Measurements from ENCODE around the gene IBSP.

Gene IBSP

DNA sequence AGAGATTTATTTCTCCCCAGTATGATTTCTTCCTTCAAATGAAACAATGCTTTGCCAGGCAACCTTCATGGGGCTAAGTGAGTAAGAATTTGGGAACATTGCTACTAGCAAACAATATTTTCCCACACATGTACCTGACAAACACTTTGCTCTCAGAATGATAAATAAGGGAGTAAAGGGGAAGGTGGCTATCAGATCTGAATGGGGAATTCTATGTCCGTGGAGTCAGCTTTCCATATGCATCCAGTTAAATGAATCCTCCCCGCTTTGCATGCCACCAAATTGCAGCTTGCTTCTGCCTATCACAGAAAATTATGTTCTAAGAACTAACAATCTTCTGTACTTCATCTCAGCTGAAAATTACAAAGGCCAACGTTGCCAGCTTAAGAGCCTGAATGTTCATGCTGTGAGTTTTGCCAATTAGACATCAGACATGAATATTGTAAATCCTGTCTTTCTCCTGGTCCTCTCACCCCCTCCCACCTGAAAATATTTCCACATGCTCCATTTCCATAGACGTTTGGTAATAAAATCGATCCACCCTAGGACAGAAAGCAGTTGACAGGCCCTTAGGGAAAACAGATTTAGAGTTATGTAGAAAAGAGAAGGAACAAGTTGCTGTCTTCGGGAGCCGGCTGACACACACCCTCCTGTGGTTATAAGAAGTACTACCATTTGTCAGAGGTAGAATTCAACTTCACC is 39.7 kb downstream of the IBSP start:
- DNase-seq: peak; percentile 62 to 69 (median 63)

- DNase-seq: no peak
Observed at GRCh38 chr4:87839592-87839946, 40.2 kb downstream of the IBSP start.

DNA sequence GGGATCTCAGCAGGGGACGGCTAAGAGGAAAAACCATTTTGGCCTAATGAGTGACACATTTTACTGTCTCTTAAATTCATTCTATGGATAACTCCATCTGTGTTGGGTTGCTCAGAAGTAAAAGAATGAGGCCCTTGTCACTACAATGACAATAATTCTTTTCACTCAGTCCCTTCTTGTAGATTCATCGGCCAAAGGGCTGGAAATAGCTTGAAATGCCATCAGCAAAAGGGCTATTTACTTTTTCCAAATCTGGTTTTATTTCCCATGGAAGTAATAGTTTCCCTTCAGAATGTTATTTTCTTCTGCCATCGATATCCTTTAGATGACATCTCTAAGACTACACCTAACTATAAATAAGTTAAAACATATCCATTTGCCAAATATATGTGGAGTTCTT is 40.8 kb downstream of the IBSP start:
- no peak for DNase-seq

GRCh38 chr4:87843936-87844335 is 44.6 kb downstream of the IBSP start:
- DNase-seq: peak; percentile 87 to 98 (median 96)

DNA sequence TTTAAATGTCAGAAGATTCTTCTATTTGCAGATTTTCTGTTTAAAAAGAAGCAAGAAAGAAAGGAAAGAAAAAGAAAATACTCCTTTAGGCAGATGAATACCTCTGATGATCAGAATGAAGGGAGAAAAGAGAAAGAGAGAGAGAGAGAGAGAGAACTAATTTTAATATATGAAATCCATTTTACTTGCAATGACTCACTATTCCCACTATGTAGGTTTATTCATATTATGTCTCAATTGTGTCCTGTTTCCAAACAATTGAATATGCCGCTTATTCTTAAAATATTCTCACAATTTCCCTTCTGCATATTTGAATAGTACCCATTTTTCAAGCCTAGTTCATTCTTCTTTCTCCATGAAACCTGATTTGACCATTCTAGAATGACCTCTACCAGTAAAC is 45.1 kb downstream of the IBSP start:
- DNase-seq: peak in 2 of 3 donors; percentile 78 to 81

DNA sequence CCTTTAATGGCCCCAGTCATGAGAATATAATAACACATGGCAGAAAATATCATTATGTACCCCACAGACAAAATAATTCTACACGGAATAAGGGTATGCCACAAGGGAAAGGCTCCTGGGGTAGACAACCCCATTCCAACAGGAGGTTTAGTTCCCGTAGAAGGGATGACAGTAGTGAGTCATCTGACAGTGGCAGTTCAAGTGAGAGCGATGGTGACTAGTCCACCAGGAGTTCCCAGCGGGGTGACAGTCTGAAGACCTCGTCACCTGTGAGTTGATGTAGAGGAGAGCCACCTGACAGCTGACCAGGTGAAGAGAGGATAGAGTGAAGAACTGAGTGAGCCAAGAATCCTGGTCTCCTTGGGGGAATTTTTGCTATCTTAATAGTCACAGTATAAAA is 46.9 kb downstream of the IBSP start:
- DNase-seq: peak; percentile 45 to 59 (median 49)

- DNase-seq: peak; percentile 74 to 83 (median 77)
Observed at GRCh38 chr4:87848622-87849351, 49.4 kb downstream of the IBSP start.

GRCh38 chr4:87849612-87850011 is 50.3 kb downstream of the IBSP start:
- peak in 2 of 3 donors; percentile 21 to 44 for DNase-seq

DNA sequence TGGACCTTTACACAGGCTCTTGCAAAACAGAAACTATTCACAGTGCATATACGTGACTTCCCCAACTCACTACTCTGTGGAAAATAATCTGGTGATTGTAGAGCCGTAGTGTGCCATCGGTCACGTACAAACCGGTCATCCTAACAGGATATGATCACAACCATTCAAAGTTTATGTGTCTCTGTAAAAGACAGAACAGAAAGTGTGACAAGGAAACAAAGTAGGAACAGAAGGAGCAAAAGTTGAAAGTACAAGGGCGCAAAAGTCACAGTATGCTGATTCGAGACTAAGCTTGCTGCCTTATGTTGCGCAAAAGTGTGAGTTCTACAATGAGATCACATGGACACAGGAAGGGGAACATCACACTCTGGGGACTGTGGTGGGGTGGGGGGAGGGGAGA is 52.0 kb downstream of the IBSP start:
- DNase-seq: peak; percentile 87 to 98 (median 97)

DNA sequence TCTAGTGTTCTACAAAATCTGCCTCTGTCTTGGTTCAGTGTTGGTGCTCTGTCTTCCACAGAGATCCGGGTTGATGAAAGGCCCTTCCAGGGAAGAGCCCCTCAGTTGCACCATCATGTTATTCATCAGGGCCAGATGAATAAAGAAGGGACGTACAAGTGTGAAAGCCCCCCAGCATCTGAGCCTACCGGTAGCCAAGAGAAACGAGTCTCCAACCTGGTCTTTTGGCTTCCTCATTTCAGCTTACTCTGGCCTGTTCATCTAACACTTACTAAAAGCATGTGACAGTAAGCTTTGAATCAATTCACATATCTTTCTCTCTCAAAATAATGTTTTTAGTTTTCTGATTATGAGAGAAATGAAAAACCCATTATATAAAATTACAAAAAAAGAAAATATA is 52.6 kb downstream of the IBSP start:
- peak; percentile 40 to 46 (median 41) for DNase-seq

GRCh38 chr4:87853108-87853507 is 53.8 kb downstream of the IBSP start:
- peak; percentile 62 to 86 (median 81) for DNase-seq

- no peak for DNase-seq
Observed at GRCh38 chr4:87853891-87854290, 54.5 kb downstream of the IBSP start.

DNA sequence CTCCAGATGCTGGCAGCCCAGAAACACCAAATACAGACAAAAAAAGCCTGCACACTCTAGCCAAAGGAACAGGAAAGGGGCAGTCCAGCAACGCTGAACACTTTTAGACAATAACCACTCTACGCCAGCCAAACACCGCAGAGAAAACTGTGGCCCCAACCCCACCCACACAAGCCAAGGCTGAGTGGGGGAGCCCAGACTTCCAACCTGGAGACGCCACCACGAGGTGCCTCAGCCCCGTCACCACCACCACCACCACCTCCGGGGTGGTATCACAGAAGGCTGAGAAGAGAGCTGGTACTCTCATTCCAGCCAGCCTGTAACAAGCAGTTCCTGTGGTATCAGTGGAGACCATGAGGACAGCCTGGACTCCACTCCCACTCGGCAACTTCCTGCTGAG is 56.2 kb downstream of the IBSP start:
- DNase-seq: no peak

DNA sequence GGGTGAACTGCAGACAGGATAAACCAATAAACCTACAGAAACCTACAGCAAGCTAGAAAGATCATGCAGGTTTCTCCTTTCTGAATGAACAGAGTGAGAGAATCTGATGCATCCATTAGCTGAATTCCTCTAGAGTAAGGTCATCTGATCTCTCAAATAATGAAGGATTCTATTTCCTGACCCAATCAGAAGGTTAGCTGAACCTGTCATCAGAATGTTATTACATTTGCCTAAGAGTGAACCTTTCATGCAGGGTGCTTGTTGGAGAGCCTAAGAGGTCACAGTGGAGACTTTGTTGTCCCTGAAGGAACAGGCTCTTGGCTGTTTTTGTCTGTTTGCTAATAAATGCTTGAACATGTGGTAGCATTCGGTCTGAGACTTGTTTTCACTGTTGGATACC is 57.5 kb downstream of the IBSP start:
- DNase-seq: no peak

DNA sequence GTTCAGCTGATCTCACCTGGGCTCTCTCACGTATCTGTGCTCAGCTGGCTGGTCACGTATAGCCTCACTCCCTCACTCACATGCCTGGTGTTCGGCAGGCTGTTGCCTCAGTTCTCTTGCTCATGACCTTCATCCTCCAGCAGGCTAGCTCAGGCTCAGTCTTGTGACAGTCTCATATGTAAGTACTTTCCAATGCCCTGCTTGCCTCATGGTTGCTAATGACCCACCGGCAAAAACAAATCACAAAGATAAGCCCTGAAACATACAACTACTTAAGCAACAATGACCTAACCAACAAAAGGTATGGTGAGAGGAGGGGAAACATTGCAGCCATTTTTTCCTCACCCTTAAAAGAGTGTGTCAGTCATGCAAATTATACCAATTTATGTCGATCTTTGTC is 58.4 kb downstream of the IBSP start:
- peak; percentile 43 to 52 (median 44) for DNase-seq
